ENCODE results near the gene KRTAP7-1.
A peak's percentile ranks its signal among the peaks of the same experiment; 100 is the strongest.

KRTAP7-1 gene

GRCh38 chr21:30829659-30830058, at the start of gene KRTAP7-1:
TSS of gene KRTAP7-1 (minus strand) at chr21:30829759. CDS start at chr21:30829698, 61 bp downstream.
- DNase-seq, result no peak

GRCh38 chr21:30874526-30874925, 45.0 kb upstream of the KRTAP7-1 start:
- no peak for DNase-seq

GRCh38 chr21:30847627-30848500, 18.3 kb upstream of the KRTAP7-1 start:
- DNase-seq, result peak; percentile 9

GRCh38 chr21:30842990-30843389, 13.4 kb upstream of the KRTAP7-1 start:
- no peak for DNase-seq

- peak; percentile 56 for DNase-seq
Observed at GRCh38 chr21:30839304-30839703, 9.7 kb upstream of the KRTAP7-1 start.

- DNase-seq, result no peak
Observed at GRCh38 chr21:30838536-30838935, 9.0 kb upstream of the KRTAP7-1 start.

GRCh38 chr21:30831194-30831765, 1.7 kb upstream of the KRTAP7-1 start:
- DNase-seq, result no peak

- no peak for DNase-seq
Observed at GRCh38 chr21:30818837-30819610, 10.5 kb downstream of the KRTAP7-1 start.

- no peak for DNase-seq
Observed at GRCh38 chr21:30813174-30813573, 16.4 kb downstream of the KRTAP7-1 start, which contains the start of gene KRTAP8-1. TSS of gene KRTAP8-1 (minus strand) at chr21:30813274. CDS start at chr21:30813220, 54 bp downstream.

- no peak for DNase-seq
Observed at GRCh38 chr21:30800605-30801004, 29.0 kb downstream of the KRTAP7-1 start.

GRCh38 chr21:30793581-30794314, 35.8 kb downstream of the KRTAP7-1 start:
- no peak for DNase-seq

- no peak for DNase-seq
Observed at GRCh38 chr21:30779249-30779648, 50.3 kb downstream of the KRTAP7-1 start.

Data from eye (tissue), 1 donor.